NT2/D1 (cell line): Measurements from ENCODE around the gene TMEM271.

Experiments
- SUZ12 ChIP-seq: IDR thresholded peaks from 2 replicates; pipeline ENCODE4 v1.6.1; 2011; ENCODE audit not compliant: insufficient read length, insufficient read depth; ENCODE audit errors: extremely low read depth
- YY1 ChIP-seq: IDR thresholded peaks from 2 replicates; pipeline ENCODE4 v1.6.1; 2011; ENCODE audit not compliant: insufficient read length, insufficient read depth
- ZNF274 ChIP-seq: IDR thresholded peaks from 2 replicates; pipeline ENCODE4 v1.6.1; 2011; ENCODE audit warnings: mild to moderate bottlenecking, low read depth, low read length

DNA sequence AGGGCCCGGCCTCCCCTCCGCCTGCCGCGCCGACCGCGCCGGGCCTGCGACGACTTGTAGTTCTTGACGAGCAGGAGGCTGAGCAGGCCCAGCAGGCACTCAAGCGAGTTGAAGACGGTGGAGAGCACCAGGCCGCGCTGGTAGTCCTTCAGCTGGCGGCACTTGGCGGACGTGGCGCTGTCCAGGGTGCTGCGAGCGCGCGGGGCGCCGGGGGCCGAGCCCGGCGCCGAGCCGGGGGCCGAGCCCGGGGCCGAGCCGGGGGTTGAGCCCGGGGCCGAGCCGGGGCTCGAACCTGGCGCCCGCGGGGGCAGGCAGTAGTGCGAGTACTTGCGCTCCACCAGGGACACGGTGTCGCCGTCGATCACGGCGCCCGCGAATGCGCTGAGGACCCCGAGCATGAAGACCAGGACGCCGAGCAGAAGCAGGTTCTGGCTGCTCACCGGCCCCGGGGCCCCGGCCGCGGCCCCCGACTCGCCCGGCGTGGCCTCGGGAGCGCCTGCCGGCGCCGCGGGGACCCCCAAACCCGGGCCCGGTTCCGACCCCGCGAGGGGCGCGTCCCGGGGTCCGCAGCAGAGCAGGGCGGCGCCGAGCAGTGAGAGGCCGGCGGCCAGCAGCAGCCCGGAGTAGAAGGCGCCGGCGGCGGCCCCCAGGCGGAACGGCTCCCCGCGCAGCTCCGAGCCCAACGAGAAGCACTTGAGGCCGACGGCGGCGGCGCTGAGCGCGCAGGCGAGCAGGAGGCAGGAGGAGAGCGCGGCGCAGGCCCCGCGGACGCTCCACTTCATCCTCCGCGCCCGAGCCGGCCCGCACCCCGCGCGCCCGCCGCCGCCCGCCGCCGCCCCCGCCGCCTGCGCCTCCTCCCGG, 584 bp downstream of the TMEM271 start:
- TF ChIP-seq ZNF274 (no peak), YY1 (no peak), SUZ12 (peak; percentile 71)
